GM19238 (cell line): ENCODE measurements around the gene TTC33.
A peak's percentile ranks its signal among the peaks of the same experiment; 100 is the strongest.
"Not testable (repeated sequence)": the region's sequence is repeated elsewhere in the genome, so short reads cannot be mapped to it uniquely, and the experiment has no call there.

Experiments used
- DNase-seq: peaks from one replicate; pipeline ENCODE4 v3.0.0; 2011; ENCODE audit warnings: low spot score; ENCODE audit not compliant: insufficient read length

The TTC33 gene

GRCh38 chr5:40780199-40780598 is 24.4 kb upstream of the TTC33 start:
- DNase-seq, result no peak

GRCh38 chr5:40779561-40779960 is 23.8 kb upstream of the TTC33 start:
- DNase-seq, result no peak

GRCh38 chr5:40778133-40778532 is 22.4 kb upstream of the TTC33 start:
- no peak for DNase-seq

- no peak for DNase-seq
Observed at GRCh38 chr5:40776658-40776977, 20.9 kb upstream of the TTC33 start.

- DNase-seq, result no peak
Observed at GRCh38 chr5:40775846-40776657, 20.3 kb upstream of the TTC33 start.

- DNase-seq, result no peak
Observed at GRCh38 chr5:40775085-40775845, 19.5 kb upstream of the TTC33 start.

GRCh38 chr5:40774623-40775022 is 18.9 kb upstream of the TTC33 start:
- DNase-seq, result no peak

- no peak for DNase-seq
Observed at GRCh38 chr5:40770764-40771163, 15.0 kb upstream of the TTC33 start.

GRCh38 chr5:40762705-40763104 is 6.9 kb upstream of the TTC33 start:
- DNase-seq, result no peak

GRCh38 chr5:40757400-40757799 is 1.6 kb upstream of the TTC33 start:
- no peak for DNase-seq

- DNase-seq, result peak; percentile 39
Observed at GRCh38 chr5:40755093-40755406, 711 bp downstream of the TTC33 start.

GRCh38 chr5:40754381-40755092 is 1.2 kb downstream of the TTC33 start:
- no peak for DNase-seq

GRCh38 chr5:40746703-40747102 is 9.1 kb downstream of the TTC33 start:
- no peak for DNase-seq

GRCh38 chr5:40743771-40744170 is 12.0 kb downstream of the TTC33 start:
- no peak for DNase-seq

GRCh38 chr5:40738502-40738901 is 17.3 kb downstream of the TTC33 start:
- no peak for DNase-seq

GRCh38 chr5:40736103-40736875 is 19.5 kb downstream of the TTC33 start:
- peak; percentile 7 for DNase-seq

GRCh38 chr5:40735609-40736008 is 20.2 kb downstream of the TTC33 start:
- no peak for DNase-seq

GRCh38 chr5:40734986-40735385 is 20.8 kb downstream of the TTC33 start:
- no peak for DNase-seq

- DNase-seq, result no peak
Observed at GRCh38 chr5:40733879-40734563, 21.7 kb downstream of the TTC33 start.

- DNase-seq, result no peak
Observed at GRCh38 chr5:40733434-40733833, 22.3 kb downstream of the TTC33 start.

GRCh38 chr5:40722497-40722911 is 33.3 kb downstream of the TTC33 start:
- DNase-seq, result not testable (repeated sequence)
